HEK293 (cell line): Measurements from ENCODE around the gene CST9L.

Experiments used
- CTCF ChIA-PET: fragments of 350-600 bp; formaldehyde crosslinking; extraction: SDS; loops from one replicate; lab custom pipeline; 2021; ENCODE audit warnings: antibody characterized with exemption; lab: Yijun Ruan, JAX
- POLR2A ChIA-PET: fragments of 300-600 bp; formaldehyde crosslinking; extraction: SDS; loops from one replicate; lab custom pipeline; 2020; ENCODE audit warnings: antibody characterized with exemption, inconsistent platforms; lab: Yijun Ruan, JAX
- H3K27ac ChIP-seq: fragments of 200-500 bp; sonication (Bioruptor generic); 2 replicates; pipeline ENCODE4 v1.5.1; 2014; ENCODE audit warnings: low read depth, low read length, control low read depth, inconsistent platforms; ENCODE audit errors: extremely low read depth
- H3K36me3 ChIP-seq, 2 experiments: fragments of 200-500 bp in 1 of 2; sonication (Bioruptor generic) in 1 of 2; 1 replicate in 1 of 2; 2 replicates in 1 of 2; pipeline ENCODE4 v1.5.1; 2014 to 2017; ENCODE audit warnings: inconsistent platforms in 2 of 2, low read length in 2 of 2; ENCODE audit not compliant: control insufficient read depth in 2 of 2, insufficient read depth in 1 of 2
- H3K4me1 ChIP-seq: fragments of 200-500 bp; sonication (Bioruptor generic); 2 replicates; pipeline ENCODE4 v1.5.1; 2014; ENCODE audit warnings: mild to moderate bottlenecking, low read length, inconsistent platforms; ENCODE audit not compliant: control insufficient read depth, insufficient read depth
- H3K4me3 ChIP-seq: 2 replicates; pipeline ENCODE4 v1.5.1; 2011; ENCODE audit warnings: low read depth, mild to moderate bottlenecking, control low read depth, low read length, moderate library complexity
- H3K9me3 ChIP-seq: fragments of 200-500 bp; sonication (Bioruptor generic); 2 replicates; pipeline ENCODE4 v1.5.1; 2014; ENCODE audit warnings: low read depth, low read length, inconsistent platforms; ENCODE audit not compliant: control insufficient read depth, insufficient read depth
- ELK4 ChIP-seq: IDR thresholded peaks from 2 replicates; pipeline ENCODE4 v1.6.1; 2011; ENCODE audit warnings: mild to moderate bottlenecking, low read depth, low read length, borderline replicate concordance
- REPIN1 ChIP-seq: fragments of 450-650 bp; formaldehyde crosslinking; IDR thresholded peaks from 2 replicates; pipeline ENCODE4 v1.5.1; 2017; ENCODE audit warnings: missing biosample characterization, missing genetic modification characterization, low read depth
- REST ChIP-seq: fragments of 450-650 bp; formaldehyde crosslinking; IDR thresholded peaks from 2 replicates; pipeline ENCODE4 v1.5.1; 2016; ENCODE audit warnings: missing biosample characterization, missing genetic modification characterization
- ZBTB20 ChIP-seq: fragments of 450-650 bp; formaldehyde crosslinking; IDR thresholded peaks from 2 replicates; pipeline ENCODE4 v1.5.1; 2016; ENCODE audit warnings: missing biosample characterization, missing genetic modification characterization
- ZBTB21 ChIP-seq: fragments of 450-650 bp; formaldehyde crosslinking; IDR thresholded peaks from 2 replicates; pipeline ENCODE4 v1.5.1; 2017; ENCODE audit warnings: missing biosample characterization, missing genetic modification characterization
- ZBTB48 ChIP-seq: fragments of 450-650 bp; formaldehyde crosslinking; IDR thresholded peaks from 2 replicates; pipeline ENCODE4 v1.5.1; 2016; ENCODE audit warnings: missing biosample characterization, missing genetic modification characterization
- ZBTB7A ChIP-seq: fragments of 450-650 bp; formaldehyde crosslinking; IDR thresholded peaks from 2 replicates; pipeline ENCODE4 v1.5.1; 2016; ENCODE audit warnings: low read depth, missing biosample characterization, missing genetic modification characterization
- ZFP69B ChIP-seq: fragments of 450-650 bp; formaldehyde crosslinking; IDR thresholded peaks from 2 replicates; pipeline ENCODE4 v1.5.1; 2016; ENCODE audit warnings: missing biosample characterization, missing genetic modification characterization
- ZIC2 ChIP-seq: fragments of 450-650 bp; formaldehyde crosslinking; IDR thresholded peaks from 2 replicates; pipeline ENCODE4 v1.5.1; 2016; ENCODE audit warnings: missing biosample characterization, missing genetic modification characterization
- ZNF16 ChIP-seq: fragments of 450-650 bp; formaldehyde crosslinking; IDR thresholded peaks from 2 replicates; pipeline ENCODE4 v1.5.1; 2016; ENCODE audit warnings: low read depth, missing biosample characterization, missing genetic modification characterization
- ZNF221 ChIP-seq: fragments of 450-650 bp; formaldehyde crosslinking; IDR thresholded peaks from 2 replicates; pipeline ENCODE4 v1.5.1; 2017; ENCODE audit warnings: missing biosample characterization, missing genetic modification characterization, borderline replicate concordance
- ZNF223 ChIP-seq: fragments of 450-650 bp; formaldehyde crosslinking; IDR thresholded peaks from 2 replicates; pipeline ENCODE4 v1.5.1; 2016; ENCODE audit warnings: missing biosample characterization, missing genetic modification characterization
- ZNF239 ChIP-seq: fragments of 450-650 bp; formaldehyde crosslinking; IDR thresholded peaks from 2 replicates; pipeline ENCODE4 v1.5.1; 2016; ENCODE audit warnings: missing biosample characterization, missing genetic modification characterization
- ZNF266 ChIP-seq: fragments of 450-650 bp; formaldehyde crosslinking; IDR thresholded peaks from 2 replicates; pipeline ENCODE4 v1.5.1; 2016; ENCODE audit warnings: missing biosample characterization, missing genetic modification characterization, low read depth
- ZNF510 ChIP-seq: fragments of 450-650 bp; formaldehyde crosslinking; IDR thresholded peaks from 2 replicates; pipeline ENCODE4 v1.5.1; 2018; ENCODE audit warnings: mild to moderate bottlenecking, missing genetic modification characterization, missing biosample characterization; ENCODE audit not compliant: insufficient replicate concordance
- ZNF548 ChIP-seq: fragments of 450-650 bp; formaldehyde crosslinking; IDR thresholded peaks from 2 replicates; pipeline ENCODE4 v1.5.1; 2016; ENCODE audit warnings: missing biosample characterization, missing genetic modification characterization
- ZNF560 ChIP-seq: fragments of 450-650 bp; formaldehyde crosslinking; IDR thresholded peaks from 2 replicates; pipeline ENCODE4 v1.5.1; 2017; ENCODE audit warnings: missing biosample characterization, missing genetic modification characterization, borderline replicate concordance
- ZNF785 ChIP-seq: fragments of 450-650 bp; formaldehyde crosslinking; IDR thresholded peaks from 2 replicates; pipeline ENCODE4 v1.5.1; 2016; ENCODE audit warnings: missing biosample characterization, missing genetic modification characterization
- ZNF837 ChIP-seq: fragments of 450-650 bp; formaldehyde crosslinking; IDR thresholded peaks from 2 replicates; pipeline ENCODE4 v1.5.1; 2016; ENCODE audit warnings: missing biosample characterization, missing genetic modification characterization
- ZSCAN18 ChIP-seq: fragments of 450-650 bp; formaldehyde crosslinking; IDR thresholded peaks from 2 replicates; pipeline ENCODE4 v1.5.1; 2016; ENCODE audit warnings: missing biosample characterization, missing genetic modification characterization

Gene CST9L

GRCh38 chr20:23586735-23587525 lies 18.6 kb upstream of the CST9L start (continued):
- no peak for TF ChIP-seq REST (tag by site-specific recombination)
- no peak for TF ChIP-seq ZNF560 (tag by site-specific recombination)
- no peak for TF ChIP-seq ZNF785 (tag by site-specific recombination)
- no peak for TF ChIP-seq ZBTB21

DNA sequence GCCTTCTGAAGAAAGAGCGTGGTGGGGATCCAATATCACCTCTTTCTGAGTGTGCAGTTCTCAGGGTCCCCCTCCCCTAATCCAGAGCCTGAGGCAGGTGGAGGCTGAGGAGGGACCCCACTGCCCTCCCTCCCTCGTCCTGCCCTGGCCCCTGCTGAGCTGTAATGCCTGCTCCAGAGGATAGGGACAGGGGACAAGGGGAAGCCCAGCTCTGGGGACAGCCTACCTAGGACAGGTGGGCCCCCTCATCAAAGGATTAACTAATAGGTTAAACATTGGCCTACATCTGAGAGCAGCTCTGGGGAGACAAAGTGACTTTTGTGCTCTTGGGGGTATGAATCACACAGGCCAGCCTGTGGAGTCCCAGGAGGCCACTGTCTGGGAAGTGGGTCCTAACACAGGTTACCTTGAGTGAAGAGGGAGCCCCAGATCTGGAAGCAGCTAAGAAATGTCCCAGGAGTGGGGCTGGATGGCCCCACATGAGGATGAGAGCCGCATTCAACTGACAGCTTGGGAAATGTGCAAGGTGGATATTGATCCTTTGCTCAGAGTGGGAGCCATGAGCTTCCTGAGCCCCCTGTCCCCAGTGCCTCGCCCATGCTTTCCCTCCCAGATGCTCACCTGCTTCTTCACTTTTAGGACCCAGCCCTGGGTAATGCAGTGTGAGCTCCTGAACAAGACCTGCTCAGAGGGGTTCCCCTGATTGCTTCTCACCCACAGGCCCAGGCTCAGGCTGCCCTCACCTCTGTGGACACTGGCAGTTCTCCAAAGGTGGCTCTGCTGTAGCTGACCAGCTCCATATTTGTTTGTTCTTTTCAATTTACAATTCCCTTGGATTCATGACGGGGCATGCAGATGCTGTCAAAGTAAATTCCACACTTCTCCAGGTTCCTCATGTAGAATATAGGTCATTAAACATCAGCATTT lies 17.8 kb upstream of the CST9L start:
- no peaks in the 10 kb centered on the region for H3K36me3 ChIP-seq
- H3K9me3 ChIP-seq: no peaks in the 10 kb centered on the region
- H3K4me3 ChIP-seq: no peak overlapping the region
- TF ChIP-seq ZNF837: no peak
- no peak for TF ChIP-seq ZNF548
- no peak for TF ChIP-seq ZNF510 (tag by site-specific recombination)
- TF ChIP-seq ZNF266: no peak
- TF ChIP-seq REPIN1 (tag by site-specific recombination): no peak
- TF ChIP-seq ZBTB20 (tag by site-specific recombination): no peak
- no peak for TF ChIP-seq ZNF560 (tag by site-specific recombination)
- TF ChIP-seq ZFP69B (tag by site-specific recombination): no peak
- no peak for TF ChIP-seq ZBTB48 (tag by site-specific recombination)
- no peak for TF ChIP-seq ELK4
- TF ChIP-seq ZNF223: no peak
- no peak for TF ChIP-seq ZNF16
- no peak for TF ChIP-seq ZBTB7A (tag by site-specific recombination)
- no peak for TF ChIP-seq ZNF221
- no peak for TF ChIP-seq ZSCAN18 (tag by site-specific recombination)
- TF ChIP-seq ZNF239 (tag by site-specific recombination): no peak
- no peak for TF ChIP-seq ZNF785 (tag by site-specific recombination)
- TF ChIP-seq ZIC2: no peak
- no peaks in the 10 kb centered on the region for H3K4me1 ChIP-seq
- no peak overlapping the region for H3K27ac ChIP-seq
- ChIA-PET CTCF (no interaction called here), POLR2A (no interaction called here)
